ENCODE measurements around the gene ILF3.

The ILF3 gene

DNA sequence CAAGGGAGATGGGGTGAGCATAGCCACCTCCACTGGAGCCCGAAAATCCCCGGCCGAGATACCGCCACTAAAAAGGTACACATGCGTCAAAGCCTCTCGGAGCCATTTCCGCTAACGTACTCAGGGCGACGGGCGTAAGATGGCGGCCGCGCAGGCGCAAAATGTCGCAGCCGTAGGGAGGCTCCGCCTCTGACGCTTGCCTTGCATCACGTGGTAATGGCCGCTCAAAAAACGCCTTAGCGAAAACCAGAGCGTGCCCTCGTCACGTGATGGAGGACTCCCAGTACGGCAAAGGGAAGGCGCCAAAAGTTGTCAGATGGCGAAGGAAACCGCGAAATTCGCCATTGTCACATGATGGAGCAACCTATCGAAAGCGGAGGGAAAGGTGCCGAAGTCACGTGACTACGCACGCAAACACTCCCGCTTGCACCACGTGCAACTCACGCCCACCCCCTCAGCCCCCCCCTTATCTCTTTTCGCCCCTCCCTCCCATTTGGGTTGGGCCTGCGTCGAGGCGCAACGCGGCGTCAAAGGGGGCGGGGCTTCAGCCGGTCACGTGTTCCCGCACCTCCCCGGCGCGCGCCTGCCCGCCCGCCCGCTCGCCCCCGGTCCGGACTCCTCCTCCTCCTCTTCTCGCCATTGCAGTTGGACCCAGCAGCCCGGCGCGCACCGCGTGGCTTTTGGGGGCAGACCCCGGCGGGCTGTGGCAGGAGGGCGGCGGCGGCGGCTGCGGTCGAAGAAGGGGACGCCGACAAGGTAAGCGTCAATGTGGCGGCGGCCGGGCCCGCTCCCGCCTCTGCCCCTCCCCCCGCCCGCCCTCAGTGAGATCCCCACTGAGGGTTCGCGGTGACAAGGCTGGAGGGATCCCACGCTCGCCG is at the start of gene ILF3:
Gene ILF3, plus strand, starts transcription at position 615 of the 878 bp plus-strand sequence. CDS start 16,260 bp downstream, outside the sequence.
- peak; percentile 95 to 96 for DNase-seq

DNA sequence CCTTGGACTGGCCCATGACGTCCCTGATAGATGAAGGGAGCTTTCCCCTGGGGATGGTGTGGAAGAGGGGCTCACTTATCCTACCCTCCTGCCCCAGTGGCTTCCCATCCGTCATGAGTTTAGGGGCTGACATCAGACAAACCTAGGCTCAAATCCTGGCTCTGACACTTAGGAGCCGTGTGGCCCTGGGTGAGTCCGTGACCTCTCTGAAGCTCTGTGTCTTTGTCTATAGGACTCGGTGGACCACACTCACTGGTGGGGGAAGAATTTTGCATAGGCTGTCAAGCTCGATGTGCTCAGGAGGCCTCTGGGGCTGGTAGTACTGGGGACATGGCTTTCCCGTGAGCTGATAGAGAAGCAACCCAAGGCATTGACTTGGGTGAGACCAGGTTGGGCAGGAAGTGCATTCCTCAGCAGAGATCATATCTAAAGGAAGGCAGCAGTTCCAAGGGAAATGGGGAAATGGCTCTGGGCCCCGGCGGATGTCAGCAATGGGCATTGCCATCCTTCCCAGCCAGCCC is 49.6 kb upstream of the ILF3 start:
- no peak for DNase-seq

DNA sequence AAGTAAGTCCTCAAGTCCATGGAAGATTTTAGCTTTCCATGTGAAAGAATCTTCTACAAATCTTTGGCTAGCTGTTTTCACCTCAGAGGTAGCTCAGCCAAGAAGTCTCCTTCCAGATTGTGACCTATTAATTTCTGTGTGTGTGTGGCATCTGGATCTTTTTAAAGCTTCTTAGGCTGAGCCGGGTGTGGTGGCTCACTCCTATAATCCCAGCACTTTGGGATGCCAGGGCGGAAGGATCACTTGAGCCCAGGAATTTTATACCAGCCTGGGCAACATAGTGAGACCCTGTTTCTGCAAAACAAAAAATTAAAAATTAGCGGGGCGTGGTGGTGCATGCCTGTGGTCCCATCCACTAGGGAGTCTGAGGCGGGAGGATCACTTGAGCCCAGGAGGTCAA is 42.2 kb upstream of the ILF3 start:
- no peak for DNase-seq

DNA sequence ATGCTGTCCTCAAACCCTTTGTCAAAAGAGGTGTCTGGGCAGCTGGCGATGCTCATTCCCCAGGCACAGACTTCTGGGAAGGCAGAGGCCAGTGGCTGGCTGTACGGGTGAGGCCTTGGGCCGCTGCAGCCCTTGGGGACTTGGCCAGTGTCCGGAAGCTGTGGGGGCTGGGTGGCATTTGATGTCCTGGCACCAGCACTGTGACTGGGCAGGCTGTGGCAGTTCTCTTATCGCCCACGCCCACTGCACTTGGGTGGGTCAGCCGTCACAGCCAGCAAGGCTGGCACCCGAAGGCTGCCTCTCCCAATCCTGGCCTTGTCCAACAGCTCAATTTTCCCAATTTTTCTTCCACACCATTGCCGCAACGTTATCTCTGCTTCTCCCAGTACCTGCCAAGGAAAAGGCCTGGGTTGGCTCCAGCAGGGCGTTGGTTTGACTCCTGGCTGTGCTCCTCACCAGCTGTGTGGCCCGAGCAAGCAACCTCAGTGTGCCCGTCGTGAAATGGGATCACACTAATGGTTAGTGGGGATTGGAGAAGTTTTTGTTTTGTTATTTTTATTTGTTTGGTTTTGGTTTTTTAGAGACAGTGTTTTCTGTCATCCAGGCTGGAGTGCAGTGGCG is 41.5 kb upstream of the ILF3 start:
- DNase-seq, result no peak

DNA sequence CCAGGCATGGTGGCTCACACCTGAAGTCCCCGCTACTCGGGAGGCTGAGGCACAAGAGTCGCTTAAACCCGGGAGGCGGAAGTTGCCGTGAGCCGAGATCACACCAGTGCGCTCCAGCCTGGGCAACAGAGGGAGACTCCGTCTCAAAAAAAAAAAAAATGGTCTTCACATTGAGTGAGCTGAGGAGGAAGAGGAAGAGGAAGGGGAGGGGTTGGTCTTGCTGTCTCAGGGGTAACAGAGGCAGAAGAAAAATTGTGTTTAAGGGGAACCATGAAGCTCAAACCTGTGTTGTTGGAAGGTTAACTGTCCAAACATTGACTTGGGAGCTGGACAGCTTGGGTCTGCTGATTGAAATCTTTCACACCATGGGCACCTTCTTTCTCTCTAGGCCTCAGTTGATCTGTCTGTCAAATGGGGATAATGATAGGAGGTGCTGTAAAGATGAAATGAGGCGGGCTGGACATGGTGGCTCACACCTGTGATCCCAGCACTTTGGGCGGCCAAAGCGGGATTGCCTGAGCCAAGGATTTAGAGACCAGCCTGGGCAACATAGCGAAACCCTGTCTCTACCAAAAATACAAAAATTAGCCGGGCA is 38.6 kb upstream of the ILF3 start:
- DNase-seq, result no peak

DNA sequence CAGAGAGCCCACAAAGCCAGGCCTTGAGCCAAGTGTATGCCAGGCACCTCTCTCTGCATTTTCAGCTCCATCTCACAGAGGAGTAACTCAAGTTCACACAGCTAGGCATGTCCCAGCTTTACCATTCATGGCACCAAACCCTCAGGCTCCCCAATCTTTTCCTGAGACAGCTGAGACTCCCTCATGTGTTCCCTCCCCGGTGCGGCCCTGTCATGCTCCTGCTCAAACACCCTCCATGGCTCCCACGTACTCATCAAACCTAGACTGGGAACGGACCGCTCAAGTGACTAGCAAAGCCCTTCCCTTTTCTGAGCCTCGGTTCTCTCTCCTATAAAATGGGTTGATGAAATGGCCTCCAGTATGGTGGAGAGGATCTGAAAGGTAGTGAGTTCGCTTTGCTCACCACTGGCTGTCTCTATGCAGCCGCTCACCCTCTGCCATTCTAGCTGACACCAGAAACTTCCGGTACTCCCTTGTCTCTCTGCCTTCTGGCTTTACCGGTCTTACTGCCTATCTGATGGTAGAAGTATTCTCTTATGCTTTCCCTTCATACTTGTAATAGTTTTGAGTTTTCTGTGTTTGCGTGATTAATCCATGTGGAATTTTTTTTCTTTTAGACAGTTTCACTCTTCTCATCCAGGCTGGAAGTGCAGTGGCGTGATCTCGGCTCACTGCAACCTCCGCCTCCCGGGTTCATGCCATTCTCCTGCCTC is 36.6 kb upstream of the ILF3 start:
- no peak for DNase-seq

DNA sequence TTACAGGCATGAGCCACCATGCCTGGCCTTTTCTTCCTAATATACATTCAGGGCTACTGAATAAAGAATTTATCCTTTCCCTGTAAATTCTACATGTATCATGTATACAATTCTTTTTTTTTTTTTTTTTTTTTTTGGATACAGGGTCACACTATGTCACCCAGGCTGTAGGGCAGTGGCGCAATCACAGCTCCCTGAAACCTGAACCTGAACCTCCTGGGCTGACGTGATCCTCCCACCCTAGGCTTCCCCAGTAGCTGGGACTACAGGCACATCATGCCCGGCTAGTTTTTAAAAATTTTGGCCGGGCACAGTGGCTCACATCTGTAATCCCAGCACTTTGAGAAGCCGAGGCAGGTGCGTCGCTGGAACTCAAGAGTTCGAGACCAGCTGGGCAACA is 35.3 kb upstream of the ILF3 start:
- DNase-seq, result no peak

DNA sequence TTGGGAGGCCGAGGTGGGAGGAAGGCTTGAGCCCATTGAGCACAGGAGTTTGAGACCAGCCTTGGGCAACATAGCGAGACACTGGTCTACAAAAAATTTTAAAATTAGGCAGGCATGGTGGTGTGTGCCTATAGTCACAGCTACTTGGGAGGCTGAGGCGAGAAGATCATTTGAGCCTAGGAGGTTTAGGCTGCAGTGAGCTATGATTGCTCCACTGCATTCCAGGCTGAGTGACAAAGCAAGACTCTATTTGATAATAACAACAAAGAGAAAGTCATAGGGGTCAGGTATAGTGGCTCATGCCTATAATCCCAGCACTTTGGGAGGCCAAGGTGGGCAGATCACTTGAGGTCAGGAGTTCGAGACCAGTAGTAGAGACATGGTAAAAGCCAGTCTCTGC is 33.4 kb upstream of the ILF3 start:
- DNase-seq, result no peak

DNA sequence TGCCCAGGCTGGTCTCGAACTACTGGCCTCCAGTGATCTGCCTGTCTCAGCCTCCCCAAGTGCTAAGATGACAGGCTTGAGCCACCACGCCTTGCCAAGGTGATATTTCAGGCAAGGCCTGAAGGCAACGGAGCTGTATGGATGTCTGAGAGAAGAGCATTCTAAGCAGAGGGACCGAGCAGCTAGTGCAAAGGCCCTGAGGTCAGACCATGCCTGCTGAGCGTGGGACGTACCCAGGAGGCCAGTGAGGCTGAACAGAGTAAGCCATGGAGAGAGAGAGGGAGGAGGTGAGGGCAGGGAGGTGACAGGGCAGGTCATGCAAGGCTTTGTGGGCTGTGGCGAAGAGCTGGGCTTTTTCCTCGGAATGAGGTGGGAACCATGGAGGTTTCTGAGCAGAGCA is 32.2 kb upstream of the ILF3 start:
- DNase-seq, result no peak

DNA sequence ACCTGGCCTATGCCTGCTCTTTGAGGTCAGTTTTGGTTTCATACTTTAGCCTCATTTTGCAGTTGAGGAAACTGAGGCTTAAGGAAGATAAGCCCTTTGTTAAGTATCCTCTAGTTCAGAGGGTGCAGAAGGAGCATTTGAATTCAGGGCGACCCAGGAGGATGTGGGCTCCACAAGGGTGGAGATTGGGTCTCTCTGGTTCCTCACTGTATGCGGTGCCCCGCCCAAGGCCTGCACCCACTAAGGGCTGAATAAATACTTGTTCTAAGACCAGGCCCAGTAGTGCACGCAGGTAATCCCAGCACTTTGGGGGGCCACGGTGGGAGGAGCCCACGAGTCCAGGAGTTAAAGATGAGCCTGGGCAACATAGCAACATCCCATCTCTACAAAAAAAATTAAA is 29.6 kb upstream of the ILF3 start:
- no peak for DNase-seq

DNA sequence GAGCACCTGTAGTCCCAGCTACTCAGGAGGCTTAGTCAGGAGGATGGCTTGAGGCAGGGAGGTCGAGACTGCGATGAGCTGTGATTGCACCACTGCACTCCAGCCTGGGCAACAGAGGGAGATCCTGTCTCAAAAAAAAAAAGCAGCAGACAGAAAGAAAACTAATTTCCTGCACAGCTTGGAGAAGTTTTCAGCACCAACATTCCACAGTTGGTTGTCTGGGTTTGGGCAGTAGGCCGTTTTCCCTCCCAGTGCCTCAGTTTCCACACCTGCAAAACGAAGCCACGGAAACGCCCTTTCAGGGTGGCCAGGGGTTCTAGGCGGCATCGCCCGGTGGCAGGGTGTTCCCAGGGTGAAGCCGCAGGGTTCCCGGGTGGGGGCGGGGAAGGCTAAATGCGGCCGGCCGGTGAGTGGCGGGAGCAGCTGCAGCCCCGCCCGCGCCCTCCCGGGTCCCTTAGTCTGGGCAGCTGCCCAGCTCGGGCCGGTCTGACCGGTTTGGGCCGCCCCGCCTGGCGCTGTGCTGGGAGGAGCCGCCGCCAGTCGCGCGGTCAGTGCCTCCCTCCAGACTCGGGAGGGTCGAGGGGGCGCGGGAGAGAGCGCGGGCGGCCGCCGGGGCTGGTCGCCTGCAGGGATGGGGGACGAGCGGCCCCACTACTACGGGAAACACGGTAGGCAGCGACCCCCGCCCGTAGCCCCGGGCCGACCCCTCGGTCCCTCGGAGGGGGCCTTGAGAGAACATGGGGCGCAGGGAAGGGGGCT is 29.0 kb upstream of the ILF3 start, which contains the start of gene SLC44A2:
Gene SLC44A2, plus strand, starts transcription at position 551 of the 759 bp plus-strand sequence. Its CDS starts 81 bp downstream, at position 632.
- no peak for DNase-seq

DNA sequence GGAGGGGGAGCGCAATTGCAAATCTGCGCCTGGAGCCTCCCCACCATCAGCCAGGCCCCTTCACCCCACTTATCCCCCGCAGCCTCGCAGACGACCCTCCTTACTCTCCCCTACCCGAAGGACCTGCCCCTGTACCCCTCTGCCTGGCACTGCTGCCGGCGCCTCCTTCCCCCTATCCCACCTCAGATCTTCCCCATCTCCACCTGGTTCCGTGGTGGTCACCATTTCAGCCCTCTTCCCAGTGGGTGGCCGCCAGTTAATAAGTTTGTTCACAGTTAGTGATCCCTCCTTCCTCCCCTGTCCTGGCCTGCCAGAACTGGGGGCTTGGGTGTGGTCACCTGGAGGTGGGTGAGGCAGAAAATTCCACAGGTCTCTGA is 28.4 kb upstream of the ILF3 start:
- no peak for DNase-seq

DNA sequence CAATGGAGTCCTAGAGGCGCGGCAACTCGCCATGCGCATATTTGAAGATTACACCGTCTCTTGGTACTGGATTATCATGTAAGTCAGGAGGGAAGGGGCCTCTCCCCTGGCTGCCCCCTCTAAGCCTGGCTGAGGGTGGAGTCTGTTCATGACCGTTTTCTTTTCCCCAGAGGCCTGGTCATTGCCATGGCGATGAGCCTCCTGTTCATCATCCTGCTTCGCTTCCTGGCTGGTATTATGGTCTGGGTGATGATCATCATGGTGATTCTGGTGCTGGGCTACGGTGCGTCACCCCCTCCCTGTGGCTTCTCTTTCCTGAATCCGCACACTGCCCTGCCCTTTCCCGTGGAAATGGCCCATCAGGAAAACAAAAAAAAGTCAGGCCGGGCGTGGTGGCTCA is 22.3 kb upstream of the ILF3 start:
- DNase-seq, result no peak

DNA sequence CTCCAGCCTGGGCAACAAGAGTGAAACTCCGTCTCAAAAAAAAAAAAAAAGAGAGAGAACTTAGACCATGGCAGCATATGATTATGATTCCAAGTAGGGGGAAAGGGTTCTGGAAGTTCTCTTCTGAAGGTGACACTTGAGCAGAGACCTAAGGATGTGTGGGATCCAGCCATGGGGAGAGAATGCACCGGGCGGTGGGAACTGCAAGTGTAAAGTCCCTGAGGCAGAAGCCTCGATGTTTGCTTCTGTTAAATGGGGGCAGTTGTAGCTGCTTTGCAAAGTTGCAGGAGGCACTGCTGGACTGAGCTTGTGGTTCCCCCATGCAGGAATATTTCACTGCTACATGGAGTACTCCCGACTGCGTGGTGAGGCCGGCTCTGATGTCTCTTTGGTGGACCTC is 19.7 kb upstream of the ILF3 start:
- no peak for DNase-seq

DNA sequence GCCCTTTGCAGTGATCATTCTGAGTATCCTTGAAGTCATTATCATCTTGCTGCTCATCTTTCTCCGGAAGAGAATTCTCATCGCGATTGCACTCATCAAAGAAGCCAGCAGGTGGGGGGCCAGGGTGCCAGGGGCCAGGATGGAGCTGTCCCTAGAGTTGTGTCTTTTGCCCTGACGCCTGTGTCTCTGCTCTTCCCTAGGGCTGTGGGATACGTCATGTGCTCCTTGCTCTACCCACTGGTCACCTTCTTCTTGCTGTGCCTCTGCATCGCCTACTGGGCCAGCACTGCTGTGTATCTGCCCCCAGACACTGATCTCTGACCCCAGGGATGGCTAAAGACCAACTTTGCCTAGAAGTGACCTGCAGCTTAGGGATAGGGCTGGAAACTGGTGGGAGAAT is 19.2 kb upstream of the ILF3 start:
- DNase-seq, result no peak

DNA sequence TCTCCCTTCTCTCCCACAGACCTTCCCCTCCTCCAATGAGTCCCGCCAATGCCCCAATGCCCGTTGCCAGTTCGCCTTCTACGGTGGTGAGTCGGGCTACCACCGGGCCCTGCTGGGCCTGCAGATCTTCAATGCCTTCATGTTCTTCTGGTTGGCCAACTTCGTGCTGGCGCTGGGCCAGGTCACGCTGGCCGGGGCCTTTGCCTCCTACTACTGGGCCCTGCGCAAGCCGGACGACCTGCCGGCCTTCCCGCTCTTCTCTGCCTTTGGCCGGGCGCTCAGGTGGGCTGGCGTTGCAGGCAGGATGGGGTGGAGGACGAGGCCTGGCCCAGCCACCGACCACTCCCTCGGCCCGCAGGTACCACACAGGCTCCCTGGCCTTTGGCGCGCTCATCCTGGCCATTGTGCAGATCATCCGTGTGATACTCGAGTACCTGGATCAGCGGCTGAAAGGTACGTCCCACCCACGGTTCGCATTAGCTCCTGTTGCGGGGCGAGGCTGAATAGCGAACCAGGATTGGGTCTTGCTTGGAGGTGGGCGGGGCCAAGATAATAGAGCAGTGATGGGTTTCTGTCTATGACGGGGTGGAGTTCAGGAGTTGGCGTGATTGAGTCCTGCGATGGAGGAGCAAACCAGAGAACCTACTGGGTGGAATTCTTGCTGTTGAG is 17.7 kb upstream of the ILF3 start:
- DNase-seq, result no peak

DNA sequence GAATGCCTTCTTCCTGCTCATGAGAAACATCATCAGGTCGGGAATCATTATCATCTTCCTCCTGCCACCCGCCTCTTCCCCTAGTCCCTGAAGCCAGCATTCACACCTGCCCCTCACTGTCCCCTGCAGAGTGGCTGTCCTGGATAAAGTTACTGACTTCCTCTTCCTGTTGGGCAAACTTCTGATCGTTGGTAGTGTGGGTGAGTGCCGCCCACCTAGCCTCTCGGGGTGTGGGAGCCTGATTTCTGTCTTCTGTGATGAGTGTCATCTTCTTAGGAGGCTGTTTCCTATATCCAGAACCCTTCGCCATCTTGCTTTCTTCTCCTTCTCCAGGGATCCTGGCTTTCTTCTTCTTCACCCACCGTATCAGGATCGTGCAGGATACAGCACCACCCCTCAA is 16.3 kb upstream of the ILF3 start:
- DNase-seq, result no peak

DNA sequence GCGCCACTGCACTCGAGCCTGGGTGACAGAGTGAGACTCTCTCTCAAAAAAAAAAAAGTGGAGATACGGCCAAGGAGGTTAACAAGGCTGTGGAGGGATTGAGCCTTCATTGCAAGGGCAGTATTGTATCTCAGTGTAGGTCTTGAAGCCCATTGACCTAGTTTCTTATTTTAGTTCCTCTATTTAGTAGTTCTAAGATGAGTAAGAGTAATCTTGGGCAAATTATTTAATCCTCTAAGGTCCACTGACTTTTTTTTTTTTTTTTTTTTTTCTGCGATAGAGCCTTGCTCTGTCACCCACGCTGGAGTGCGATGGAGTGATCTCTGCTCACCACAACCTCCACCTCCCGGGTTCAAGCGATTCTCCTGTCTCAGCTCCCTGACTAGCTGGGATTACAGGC is 14.3 kb upstream of the ILF3 start:
- DNase-seq, result no peak

DNA sequence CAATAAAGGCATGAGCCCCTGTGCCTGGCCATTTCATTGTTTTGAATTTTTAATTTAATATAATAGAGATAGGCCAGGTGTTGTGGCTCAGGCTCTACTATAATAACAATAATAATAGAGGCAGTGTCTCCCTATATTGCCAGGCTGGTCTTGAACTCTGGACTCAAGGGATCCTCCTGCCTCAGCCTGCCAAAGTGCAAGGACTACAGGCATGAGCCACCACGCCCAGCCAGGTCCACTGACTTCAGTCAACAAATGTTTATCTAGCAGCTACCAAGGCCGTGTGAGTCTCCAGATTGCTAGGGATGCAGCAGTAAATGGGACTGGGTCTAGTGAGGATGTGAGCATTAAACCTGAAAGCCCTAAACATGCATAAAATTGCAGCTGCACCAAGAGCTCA is 13.8 kb upstream of the ILF3 start:
- DNase-seq, result no peak

DNA sequence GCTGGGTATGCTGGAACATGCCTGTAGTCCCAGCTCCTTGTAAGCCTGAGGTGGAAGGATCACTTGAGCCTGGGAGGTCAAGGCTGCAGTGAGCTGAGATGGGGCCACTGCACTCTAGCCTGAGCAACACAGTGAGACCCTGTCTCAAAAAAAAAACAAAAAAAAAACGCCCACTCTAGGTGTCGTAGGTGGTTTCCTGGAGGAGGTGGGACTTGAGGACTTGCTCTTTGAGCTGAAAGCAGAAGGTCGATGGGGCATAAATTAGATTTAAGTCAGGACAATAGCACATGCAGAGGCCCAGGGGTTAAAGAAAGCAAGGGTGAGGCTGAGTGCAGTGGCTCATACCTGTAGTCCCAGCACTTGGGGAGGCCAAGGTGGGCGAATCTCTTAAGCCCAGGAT is 12.9 kb upstream of the ILF3 start:
- DNase-seq, result no peak

DNA sequence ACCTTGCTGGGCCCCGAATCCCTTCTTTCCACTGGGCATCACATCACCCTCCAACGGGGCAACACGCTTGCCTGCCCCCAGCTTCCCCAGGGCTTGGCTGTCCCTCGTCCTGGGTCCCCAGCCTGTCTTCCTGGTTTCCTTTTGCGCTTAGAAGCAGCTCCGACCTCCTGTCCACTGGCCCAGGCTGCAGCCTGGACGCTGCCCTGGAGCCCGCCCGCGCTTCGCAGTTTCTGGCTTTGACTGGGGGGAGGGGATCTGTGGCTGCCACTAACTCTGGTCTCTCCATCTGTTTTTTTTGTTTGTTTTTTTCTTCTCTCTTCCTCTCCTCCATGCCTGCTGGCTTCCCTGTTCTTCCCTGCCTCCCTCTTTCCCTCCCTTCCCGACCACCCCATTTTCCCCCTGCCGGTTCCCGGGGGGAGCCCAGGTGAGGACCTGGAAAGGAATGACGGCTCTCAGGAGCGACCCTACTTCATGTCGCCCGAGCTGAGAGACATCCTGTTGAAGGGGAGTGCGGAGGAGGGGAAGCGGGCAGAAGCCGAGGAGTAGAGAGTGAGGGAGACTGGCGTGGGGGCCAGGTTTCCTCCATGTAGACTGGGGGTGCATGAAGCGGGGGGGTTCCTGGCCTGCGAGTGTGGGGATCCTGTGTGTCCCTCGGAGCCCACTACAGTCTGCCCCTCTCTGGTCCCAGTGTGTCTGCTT is 11.5 kb upstream of the ILF3 start:
- DNase-seq, result no peak
